ENCODE results near the gene SPTBN1. TPM values are rescaled to one million over a fixed set of nuclear protein-coding genes. Genes with fewer than 3 reads are reported as not detected.

The SPTBN1 gene
- total and polyA plus RNA-seq, 9 of the 15 experiments (the other 6 are each of a cell fraction or from before 2014, with no cell fraction given) = 8.9 to 66.8 (median 31.4) TPM

GRCh38 chr2:54551123-54551756 lies 95.1 kb downstream of the SPTBN1 start (continued):
- TF ChIP-seq CLOCK (CRISPR knock-in tag; IDR thresholded peaks at IDR 0.05; ENCODE audit: borderline replicate concordance) = no peak
- TF ChIP-seq ETV6 (IDR thresholded peaks at IDR 0.05; ENCODE audit: borderline replicate concordance in 1 of 2, low read depth in 2 of 2, low read length in 1 of 2) = no peak
- no peak for TF ChIP-seq ETV6 (CRISPR knock-in tag; IDR thresholded peaks at IDR 0.05; ENCODE audit: borderline replicate concordance)
- TF ChIP-seq RBM15 (IDR thresholded peaks at IDR 0.05; ENCODE audit: insufficient read depth, low read length) = no peak
- TF ChIP-seq OTX1 (CRISPR knock-in tag; IDR thresholded peaks at IDR 0.05) = no peak
- no peak for TF ChIP-seq TBL1XR1 (IDR thresholded peaks at IDR 0.05; ENCODE audit: low read length in 2 of 2)
- no peak for TF ChIP-seq SRSF9 (IDR thresholded peaks at IDR 0.05; ENCODE audit: borderline replicate concordance, low read depth, low read length)
- TF ChIP-seq ZBTB5 (IDR thresholded peaks at IDR 0.05) = no peak
- TF ChIP-seq SLC30A9 (CRISPR knock-in tag; IDR thresholded peaks at IDR 0.05) = no peak
- no peak for TF ChIP-seq NFYB (IDR thresholded peaks at IDR 0.05; ENCODE audit: extremely low read depth, insufficient read length)
- no peak for TF ChIP-seq JUND (IDR thresholded peaks at IDR 0.05; ENCODE audit: borderline replicate concordance, low read depth, low read length)
- TF ChIP-seq JUND (tag; IDR thresholded peaks at IDR 0.05; ENCODE audit: borderline replicate concordance, low read depth, low read length) = no peak
- TF ChIP-seq NFIX (CRISPR knock-in tag; IDR thresholded peaks at IDR 0.05; ENCODE audit: low read depth) = no peak
- TF ChIP-seq ZBTB26 (CRISPR knock-in tag; IDR thresholded peaks at IDR 0.05) = no peak

Measured in K562 (cell line).